Dendritic cell treated with granulocyte-macrophage colony-stimulating factor and Interleukin-4, amounts not matched to agents 40 ng/mL and 50 ng/mL, for 4 days (primary cell): ENCODE measurements around the gene NOTCH2.
A peak's percentile ranks its signal among the peaks of the same experiment; 100 is the strongest.

Experiments
- H3K27ac Mint-ChIP-seq: one replicate; pipeline ENCODE4 v1.8.0; 2022; ENCODE audit warnings: mild to moderate bottlenecking, mixed read lengths
- H3K27me3 Mint-ChIP-seq: one replicate; pipeline ENCODE4 v1.8.0; 2022; ENCODE audit warnings: mild to moderate bottlenecking, mixed read lengths
- H3K36me3 Mint-ChIP-seq: one replicate; pipeline ENCODE4 v1.8.0; 2022; ENCODE audit warnings: low read depth, mixed read lengths
- H3K4me1 Mint-ChIP-seq: one replicate; pipeline ENCODE4 v1.8.0; 2022; ENCODE audit warnings: low read depth, mixed read lengths
- H3K4me3 Mint-ChIP-seq: one replicate; pipeline ENCODE4 v1.8.0; 2022; ENCODE audit warnings: mild to moderate bottlenecking, moderate library complexity, mixed read lengths
- H3K9me3 Mint-ChIP-seq: one replicate; pipeline ENCODE4 v1.8.0; 2022; ENCODE audit warnings: mixed read lengths
- intact Hi-C: fragments of 100-400 bp; cut with micrococcal nuclease; formaldehyde crosslinking; loops from one replicate; pipeline ENCODE4 v1.15.0; 2022

Gene NOTCH2

GRCh38 chr1:119887427-119887826 lies 182.0 kb downstream of the NOTCH2 start:
- peaks cover 11% of the 10 kb centered on the region for H3K36me3 Mint-ChIP-seq
- no peaks in the 10 kb centered on the region for H3K4me1 Mint-ChIP-seq
- H3K9me3 Mint-ChIP-seq: peaks cover 22% of the 10 kb centered on the region

GRCh38 chr1:119885903-119886783 lies 183.3 kb downstream of the NOTCH2 start:
- Mint-ChIP-seq H3K36me3 (peaks cover 11% of the 10 kb centered on the region), H3K9me3 (peaks cover 22% of the 10 kb centered on the region), H3K27me3 (no peaks in the 10 kb centered on the region), H3K4me1 (no peaks in the 10 kb centered on the region), H3K27ac (no peak overlapping the region), H3K4me3 (no peak overlapping the region)
- intact Hi-C loops: no loop called here

More at GRCh38 chr1:119887427-119887826, 182.0 kb downstream of the NOTCH2 start:
- Mint-ChIP-seq H3K27ac (no peak overlapping the region), H3K4me3 (no peak overlapping the region), H3K27me3 (no peaks in the 10 kb centered on the region)
- intact Hi-C loops: no loop called here

GRCh38 chr1:119884711-119885110 lies 184.8 kb downstream of the NOTCH2 start:
- Mint-ChIP-seq H3K4me3 (no peak overlapping the region), H3K27me3 (no peaks in the 10 kb centered on the region)
- intact Hi-C loops: no loop called here

GRCh38 chr1:119883826-119884225 lies 185.6 kb downstream of the NOTCH2 start:
- peaks cover 15% of the 10 kb centered on the region for H3K9me3 Mint-ChIP-seq
- peaks cover 3% of the 10 kb centered on the region for H3K4me1 Mint-ChIP-seq
- no peaks in the 10 kb centered on the region for H3K27me3 Mint-ChIP-seq
- H3K27ac Mint-ChIP-seq: no peak overlapping the region
- H3K4me3 Mint-ChIP-seq: no peak overlapping the region
- H3K36me3 Mint-ChIP-seq: peaks cover 11% of the 10 kb centered on the region
- intact Hi-C loops: loop anchor here (2.0 kb wide), 1 partner anchor 19 kb away; no protein-coding TSS in a partner anchor

More at GRCh38 chr1:119884711-119885110, 184.8 kb downstream of the NOTCH2 start:
- H3K27ac Mint-ChIP-seq: no peak overlapping the region
- H3K36me3 Mint-ChIP-seq: peaks cover 11% of the 10 kb centered on the region
- peaks cover 22% of the 10 kb centered on the region for H3K9me3 Mint-ChIP-seq
- peaks cover 3% of the 10 kb centered on the region for H3K4me1 Mint-ChIP-seq

GRCh38 chr1:119882132-119883049 lies 187.1 kb downstream of the NOTCH2 start:
- peaks cover 3% of the 10 kb centered on the region for H3K4me1 Mint-ChIP-seq
- intact Hi-C loops: loop anchor here (2.0 kb wide), 1 partner anchor 20 kb away; no protein-coding TSS in a partner anchor
- H3K4me3 Mint-ChIP-seq: no peak overlapping the region
- H3K9me3 Mint-ChIP-seq: peaks cover under 1% of the 10 kb centered on the region
- H3K27ac Mint-ChIP-seq: no peak overlapping the region
- H3K27me3 Mint-ChIP-seq: no peaks in the 10 kb centered on the region
- H3K36me3 Mint-ChIP-seq: no peaks in the 10 kb centered on the region

GRCh38 chr1:119879510-119880434 lies 189.7 kb downstream of the NOTCH2 start:
- Mint-ChIP-seq H3K36me3 (no peaks in the 10 kb centered on the region), H3K9me3 (no peaks in the 10 kb centered on the region), H3K4me1 (peaks cover 3% of the 10 kb centered on the region), H3K4me3 (no peak overlapping the region), H3K27ac (peak overlapping the region; percentile 13), H3K27me3 (no peaks in the 10 kb centered on the region)
- intact Hi-C loops: no loop called here

GRCh38 chr1:119878171-119878570 lies 191.3 kb downstream of the NOTCH2 start:
- H3K36me3 Mint-ChIP-seq: no peaks in the 10 kb centered on the region
- H3K27me3 Mint-ChIP-seq: no peaks in the 10 kb centered on the region
- H3K4me3 Mint-ChIP-seq: no peak overlapping the region
- H3K9me3 Mint-ChIP-seq: no peaks in the 10 kb centered on the region
- H3K4me1 Mint-ChIP-seq: peaks cover 3% of the 10 kb centered on the region
- H3K27ac Mint-ChIP-seq: no peak overlapping the region
- intact Hi-C loops: no loop called here

GRCh38 chr1:119874186-119874585 lies 195.3 kb downstream of the NOTCH2 start:
- Mint-ChIP-seq H3K27ac (no peak overlapping the region), H3K4me3 (no peak overlapping the region), H3K4me1 (peaks cover 6% of the 10 kb centered on the region), H3K27me3 (no peaks in the 10 kb centered on the region), H3K9me3 (no peaks in the 10 kb centered on the region), H3K36me3 (no peaks in the 10 kb centered on the region)
- intact Hi-C loops: no loop called here

GRCh38 chr1:119873135-119874015 lies 196.1 kb downstream of the NOTCH2 start:
- no peaks in the 10 kb centered on the region for H3K27me3 Mint-ChIP-seq
- peaks cover 6% of the 10 kb centered on the region for H3K4me1 Mint-ChIP-seq
- no peak overlapping the region for H3K27ac Mint-ChIP-seq
- H3K36me3 Mint-ChIP-seq: no peaks in the 10 kb centered on the region
- intact Hi-C loops: no loop called here
- H3K4me3 Mint-ChIP-seq: no peak overlapping the region
- H3K9me3 Mint-ChIP-seq: no peaks in the 10 kb centered on the region

- intact Hi-C loops: no loop called here
- peaks cover 6% of the 10 kb centered on the region for H3K4me1 Mint-ChIP-seq
- H3K36me3 Mint-ChIP-seq: no peaks in the 10 kb centered on the region
- no peaks in the 10 kb centered on the region for H3K9me3 Mint-ChIP-seq
- no peak overlapping the region for H3K27ac Mint-ChIP-seq
- no peak overlapping the region for H3K4me3 Mint-ChIP-seq
- no peaks in the 10 kb centered on the region for H3K27me3 Mint-ChIP-seq
Measured at GRCh38 chr1:119871881-119872280, 197.6 kb downstream of the NOTCH2 start.

GRCh38 chr1:119870917-119871596 lies 198.4 kb downstream of the NOTCH2 start:
- peaks cover 1% of the 10 kb centered on the region for H3K27me3 Mint-ChIP-seq
- H3K9me3 Mint-ChIP-seq: no peaks in the 10 kb centered on the region
- H3K36me3 Mint-ChIP-seq: no peaks in the 10 kb centered on the region
- intact Hi-C loops: no loop called here
- peaks cover 6% of the 10 kb centered on the region for H3K4me1 Mint-ChIP-seq
- H3K4me3 Mint-ChIP-seq: no peak overlapping the region
- peak overlapping the region; percentile 36 for H3K27ac Mint-ChIP-seq

- Mint-ChIP-seq H3K4me3 (no peak overlapping the region), H3K27me3 (peaks cover 1% of the 10 kb centered on the region), H3K4me1 (peaks cover 6% of the 10 kb centered on the region), H3K27ac (no peak overlapping the region), H3K9me3 (no peaks in the 10 kb centered on the region), H3K36me3 (no peaks in the 10 kb centered on the region)
- intact Hi-C loops: loop anchor here (10.0 kb wide), 2 partner anchors 45 to 65 kb away; no protein-coding TSS in a partner anchor
Measured at GRCh38 chr1:119869995-119870394, 199.5 kb downstream of the NOTCH2 start.
